Stomach (tissue), 9 donors: ENCODE results near the gene FLNC. TPM values are rescaled to one million over a fixed set of nuclear protein-coding genes. Genes with fewer than 3 reads are reported as not detected.
A peak's percentile ranks its signal among the peaks of the same experiment; 100 is the strongest.

ENCODE experiments used
- DNase-seq, 2 donors: peaks; one replicate each; pipeline versions ENCODE4 v3.0.0 to v3.0.0-alpha.2; 2013 to 2019
- H3K27ac ChIP-seq, 5 donors: fragments of 200-600 bp in 4 of 5; sonication (generic) in 4 of 5; one replicate each; pipeline ENCODE4 v1.5.1; 2013 to 2019; ENCODE audit warnings: mild to moderate bottlenecking in 1 of 5, moderate library complexity in 1 of 5
- H3K27me3 ChIP-seq, 3 donors: fragments of 200-600 bp; sonication (generic); one replicate each; pipeline ENCODE4 v1.5.1; 2017 to 2019; ENCODE audit warnings: mixed run types in 1 of 3
- H3K36me3 ChIP-seq, 4 donors: fragments of 200-600 bp; sonication (generic); 1 replicate in 3 of 4; 2 replicates in 1 of 4; pipeline ENCODE4 v1.5.1; 2016 to 2019
- H3K4me1 ChIP-seq, 4 donors: fragments of 200-600 bp; sonication (generic); one replicate each; pipeline ENCODE4 v1.5.1; 2016 to 2019
- H3K4me3 ChIP-seq, 4 donors: fragments of 200-600 bp; sonication (generic) in 3 of 4; one replicate each; pipeline ENCODE4 v1.5.1; 2016 to 2019; ENCODE audit warnings: mild to moderate bottlenecking in 1 of 4
- H3K9me3 ChIP-seq, 4 donors: fragments of 200-600 bp; sonication (generic); one replicate each; pipeline ENCODE4 v1.5.1; 2016 to 2019
- EP300 ChIP-seq: sonication (generic); formaldehyde crosslinking; IDR thresholded peaks from one replicate; pipeline ENCODE4 v1.6.1; 2017; ENCODE audit warnings: antibody characterized with exemption
- POLR2A ChIP-seq, 4 donors: fragments of 450-650 bp; IDR thresholded peaks; one replicate each; pipeline ENCODE4 v1.6.1; 2016; ENCODE audit warnings: antibody characterized with exemption in 4 of 4, control low read depth in 2 of 4, mild to moderate bottlenecking in 1 of 4, moderate library complexity in 1 of 4
- POLR2AphosphoS5 ChIP-seq, 3 donors: sonication (generic); formaldehyde crosslinking; IDR thresholded peaks; one replicate each; pipeline ENCODE4 v1.6.1; 2016; ENCODE audit warnings: antibody characterized with exemption in 3 of 3
- whole genome bisulfite sequencing, 5 donors: extraction: QIAGEN DNeasy Blood & Tissue Kit in 3 of 5; methylation state at CpG; one replicate each; pipeline versions ENCODE4 v1.1.5 to v1.1.7; 2013 to 2018; 5-methylcytosine and 5-hydroxymethylcytosine counted together
- intact Hi-C: fragments of 100-400 bp; cut with DNase I; formaldehyde crosslinking; loops from one replicate; pipeline ENCODE4 v1.15.1; 2023; ENCODE audit warnings: low total_unique reads
- polyA plus RNA-seq, 3 donors: library from polyadenylated mRNA; stranded (reverse); fragments of 200-250 nt; gene quantifications; one replicate each; pipeline ENCODE4 v1.2.3, GENCODE V29; 2013
- total RNA-seq, 5 donors: library from RNA; depleted of rRNA; stranded (reverse); fragments of >200 nt; gene quantifications; one replicate each; pipeline versions ENCODE4 v1.1.0 to v1.2.3, GENCODE V29; 2014 to 2016
- TF ChIP-seq, protein P1 (sequence below), 7 experiments: fragments of 450-650 bp in 4 of 7; fragments of 200-600 bp in 3 of 7; sonication (generic) in 3 of 7; IDR thresholded peaks; one replicate each; pipeline ENCODE4 v1.5.1; 2016 to 2019; ENCODE audit warnings: antibody characterized with exemption in 7 of 7, control low read depth in 2 of 7, mild to moderate bottlenecking in 1 of 7
- donor health status: healthy with polysubstance abuse.
- donor health status: Bipolar disorder and iron deficiency.
- donor health status: healthy.

FLNC gene
- total and polyA plus RNA-seq, 8 donors: 1.9 to 184 (median 46.6) TPM

DNA sequence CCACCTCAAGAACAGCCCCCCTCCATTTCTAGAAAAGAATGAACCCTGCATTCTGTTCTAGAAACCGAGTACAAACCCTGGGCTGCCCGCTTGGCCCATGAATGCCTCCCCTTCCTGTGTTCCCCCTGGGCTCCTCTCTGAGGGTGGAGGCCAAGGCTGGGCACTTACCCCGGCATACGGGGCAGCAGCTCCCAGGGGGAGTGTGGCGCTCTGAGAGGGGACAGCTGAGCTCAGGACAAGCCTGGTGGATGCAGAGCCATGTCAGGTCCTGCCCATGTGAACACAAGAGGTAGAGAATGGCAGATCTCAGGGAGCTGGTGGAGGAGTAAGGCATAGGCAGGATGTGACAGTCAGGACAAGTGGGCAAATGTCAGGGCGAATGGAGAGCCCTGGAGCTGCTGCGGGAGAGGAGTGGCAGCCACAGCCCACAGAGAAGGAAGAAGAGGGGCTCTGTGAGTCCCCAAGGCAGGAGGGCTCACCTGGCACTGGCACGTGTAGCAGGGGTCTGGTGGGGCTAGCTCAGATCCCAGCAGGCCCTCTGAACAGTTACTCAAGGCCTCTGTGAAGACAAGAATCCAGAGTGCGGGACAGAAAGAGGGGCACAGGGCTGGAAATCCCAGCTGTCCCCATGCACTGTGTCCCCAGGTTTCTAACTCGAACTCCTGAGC lies 51.4 kb downstream of the FLNC start:
- intact Hi-C loops: loop anchor here (10.0 kb wide), 1 partner anchor 277 kb away; no protein-coding TSS in a partner anchor
- H3K27ac ChIP-seq: no peak overlapping the region
- H3K27me3 ChIP-seq: peaks cover 0 to 18% (median 0%) of the 10 kb centered on the region in 3 donors
- no peaks in the 10 kb centered on the region for H3K36me3 ChIP-seq
- H3K4me3 ChIP-seq: no peak overlapping the region
- 74 to 90% (median 87%) methylated on average over 9 to 10 of the region's 10 CpGs for whole genome bisulfite sequencing, 5 donors
- no peak for TF ChIP-seq POLR2A (IDR thresholded peaks at IDR 0.05)
- TF ChIP-seq POLR2AphosphoS5 (IDR thresholded peaks at IDR 0.05): no peak
- no peak for TF ChIP-seq EP300
- TF ChIP-seq, protein P1, sequence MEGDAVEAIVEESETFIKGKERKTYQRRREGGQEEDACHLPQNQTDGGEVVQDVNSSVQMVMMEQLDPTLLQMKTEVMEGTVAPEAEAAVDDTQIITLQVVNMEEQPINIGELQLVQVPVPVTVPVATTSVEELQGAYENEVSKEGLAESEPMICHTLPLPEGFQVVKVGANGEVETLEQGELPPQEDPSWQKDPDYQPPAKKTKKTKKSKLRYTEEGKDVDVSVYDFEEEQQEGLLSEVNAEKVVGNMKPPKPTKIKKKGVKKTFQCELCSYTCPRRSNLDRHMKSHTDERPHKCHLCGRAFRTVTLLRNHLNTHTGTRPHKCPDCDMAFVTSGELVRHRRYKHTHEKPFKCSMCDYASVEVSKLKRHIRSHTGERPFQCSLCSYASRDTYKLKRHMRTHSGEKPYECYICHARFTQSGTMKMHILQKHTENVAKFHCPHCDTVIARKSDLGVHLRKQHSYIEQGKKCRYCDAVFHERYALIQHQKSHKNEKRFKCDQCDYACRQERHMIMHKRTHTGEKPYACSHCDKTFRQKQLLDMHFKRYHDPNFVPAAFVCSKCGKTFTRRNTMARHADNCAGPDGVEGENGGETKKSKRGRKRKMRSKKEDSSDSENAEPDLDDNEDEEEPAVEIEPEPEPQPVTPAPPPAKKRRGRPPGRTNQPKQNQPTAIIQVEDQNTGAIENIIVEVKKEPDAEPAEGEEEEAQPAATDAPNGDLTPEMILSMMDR (IDR thresholded peaks at IDR 0.05): no peak
- H3K9me3 ChIP-seq: no peaks in the 10 kb centered on the region
- peak in 1 of 2 donors; percentile 3 for DNase-seq
- peaks cover 0 to 5% (median 0%) of the 10 kb centered on the region in 4 donors for H3K4me1 ChIP-seq

DNA sequence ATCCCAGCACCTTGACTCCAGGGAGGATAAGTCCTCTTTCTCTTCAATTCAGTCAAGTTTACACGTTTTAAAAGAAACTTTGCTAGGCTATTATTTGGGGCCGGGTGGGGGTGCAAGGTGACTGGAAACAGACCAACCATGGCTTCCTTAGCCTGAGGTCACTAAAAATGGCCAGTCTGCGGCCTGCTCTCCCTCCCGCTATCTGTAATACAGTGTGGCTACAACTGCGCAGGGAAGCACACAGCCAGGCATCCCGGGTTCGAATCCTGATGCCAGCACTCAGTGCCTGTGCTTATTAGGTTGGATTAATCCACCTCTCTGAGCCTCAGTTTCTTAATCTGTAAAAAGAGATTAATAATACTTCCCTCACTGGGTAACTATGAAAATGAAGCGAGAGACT lies 51.9 kb downstream of the FLNC start:
- 84 to 91% (median 89%) methylated on average over 7 to 8 of the region's 8 CpGs for WGBS, 5 donors

DNA sequence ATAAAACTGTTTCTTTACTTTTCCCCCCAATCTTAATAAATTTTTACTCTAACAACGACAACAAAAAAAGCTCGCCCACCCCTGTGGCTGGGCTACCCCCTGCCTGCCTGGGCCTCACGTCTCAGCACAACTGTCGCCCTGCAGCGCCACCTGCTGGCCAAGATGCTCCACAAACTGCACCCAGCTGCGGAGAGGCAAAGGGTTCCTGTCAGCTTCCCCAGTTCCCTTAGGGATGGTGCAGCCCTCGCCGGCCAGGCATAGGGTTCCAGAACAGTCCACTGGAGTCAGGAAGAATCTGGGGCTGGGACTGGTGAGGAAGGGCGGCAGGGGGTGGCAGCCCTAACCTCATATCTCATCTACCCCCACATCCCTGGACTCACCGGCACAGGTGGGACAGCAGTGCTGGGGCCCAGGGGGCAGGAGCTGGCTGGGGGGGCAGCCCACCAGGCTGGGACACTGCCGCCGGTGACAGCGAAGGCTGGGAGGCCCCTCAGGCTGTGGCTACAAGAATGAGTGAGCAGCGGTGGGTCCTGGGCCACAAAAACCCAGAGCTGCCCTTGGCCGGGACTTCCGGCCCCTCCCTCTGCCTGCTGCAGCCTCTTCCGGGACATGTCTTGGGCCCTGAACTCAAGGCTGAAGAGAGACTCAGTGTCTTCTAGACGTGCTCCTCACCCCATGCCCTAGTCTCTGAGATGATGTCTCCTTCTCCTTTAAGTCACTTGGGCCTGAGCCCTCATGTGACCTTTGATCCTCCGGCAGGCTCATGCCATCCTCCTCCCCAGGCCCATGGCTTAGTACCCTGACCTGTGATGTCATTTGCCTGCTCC lies 53.6 kb downstream of the FLNC start:
- no peak overlapping the region for H3K27ac ChIP-seq
- 40 to 50% (median 44%) methylated on average over 15 to 19 of the region's 19 CpGs for WGBS, 5 donors
- H3K27me3 ChIP-seq: peaks cover 0 to 27% (median 0%) of the 10 kb centered on the region in 3 donors
- H3K4me1 ChIP-seq: peaks cover 0 to 5% (median 0%) of the 10 kb centered on the region in 4 donors
- TF ChIP-seq, protein P1 (IDR thresholded peaks at IDR 0.05): peak in 5 of 7 experiments; percentile 77 to 94 (median 85)
- no peak for TF ChIP-seq POLR2AphosphoS5 (IDR thresholded peaks at IDR 0.05)
- H3K36me3 ChIP-seq: no peaks in the 10 kb centered on the region
- peak; percentile 86 to 90 for DNase-seq
- no peaks in the 10 kb centered on the region for H3K9me3 ChIP-seq
- intact Hi-C loops: loop anchor here (10.0 kb wide), 1 partner anchor 279 kb away; no protein-coding TSS in a partner anchor
- H3K4me3 ChIP-seq: peak overlapping the region in 2 of 4 donors; percentile 17 to 32

More for the DNA sequence above, 51.9 kb downstream of the FLNC start:
- H3K27ac ChIP-seq: no peak overlapping the region
- intact Hi-C loops: loop anchor here (10.0 kb wide), 1 partner anchor 277 kb away; no protein-coding TSS in a partner anchor
- H3K9me3 ChIP-seq: no peaks in the 10 kb centered on the region
- H3K4me1 ChIP-seq: peaks cover 0 to 5% (median 0%) of the 10 kb centered on the region in 4 donors
- peak in 1 of 2 donors; percentile 2 for DNase-seq
- H3K27me3 ChIP-seq: peaks cover 0 to 22% (median 0%) of the 10 kb centered on the region in 3 donors
- TF ChIP-seq POLR2AphosphoS5 (IDR thresholded peaks at IDR 0.05) (no peak), POLR2A (IDR thresholded peaks at IDR 0.05) (no peak), EP300 (no peak)
- TF ChIP-seq, protein P1 (IDR thresholded peaks at IDR 0.05): no peak
- H3K4me3 ChIP-seq: no peak overlapping the region
- H3K36me3 ChIP-seq: no peaks in the 10 kb centered on the region

DNA sequence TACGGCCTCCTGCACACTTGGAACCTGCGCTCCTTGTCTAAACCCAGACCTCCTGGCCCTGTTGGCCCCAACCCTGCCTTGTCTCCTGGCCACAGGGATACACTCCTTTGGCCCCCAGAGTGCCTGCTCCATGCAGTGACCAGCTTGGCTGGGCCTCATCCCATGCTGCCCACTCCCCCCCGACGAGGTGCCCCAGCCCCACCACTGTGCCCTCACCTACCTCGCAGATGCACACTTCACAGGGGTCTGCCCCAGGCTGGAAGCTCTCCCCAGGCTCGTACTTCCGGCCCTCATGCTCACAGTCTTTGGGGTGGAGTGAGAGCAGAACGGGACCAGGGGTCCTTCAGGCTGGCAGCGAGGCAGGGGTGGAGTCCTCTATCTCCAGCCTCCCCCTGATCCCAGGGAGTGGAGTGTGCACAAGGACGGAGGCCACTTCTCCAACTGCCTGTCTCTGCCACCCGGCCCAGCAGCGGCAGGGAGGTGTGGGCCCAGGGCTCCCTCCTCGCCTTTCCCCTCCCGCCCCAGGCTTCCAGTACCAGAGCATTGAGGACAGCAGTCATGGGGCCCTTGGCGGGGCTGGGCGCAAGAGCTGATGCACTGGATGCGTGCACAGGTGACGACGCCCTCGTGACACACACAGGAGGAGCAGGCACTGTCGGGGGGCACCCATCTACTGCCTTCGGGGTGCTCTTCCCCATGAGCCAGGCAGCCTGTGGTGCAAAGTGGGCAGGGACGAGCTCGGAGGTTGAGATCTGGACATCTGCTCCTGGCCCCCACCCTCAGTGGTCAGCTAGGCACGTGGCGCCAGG lies 54.6 kb downstream of the FLNC start:
- H3K4me3 ChIP-seq: no peak overlapping the region
- peaks cover 0 to 33% (median 0%) of the 10 kb centered on the region in 3 donors for H3K27me3 ChIP-seq
- no peak for DNase-seq
- H3K9me3 ChIP-seq: no peaks in the 10 kb centered on the region
- intact Hi-C loops: loop anchor here (10.0 kb wide), 1 partner anchor 280 kb away; no protein-coding TSS in a partner anchor
- 82 to 91% (median 87%) methylated on average over 14 to 26 of the region's 26 CpGs for WGBS, 5 donors
- H3K27ac ChIP-seq: no peak overlapping the region
- H3K36me3 ChIP-seq: no peaks in the 10 kb centered on the region
- TF ChIP-seq POLR2AphosphoS5 (IDR thresholded peaks at IDR 0.05): no peak
- TF ChIP-seq, protein P1 (IDR thresholded peaks at IDR 0.05): no peak
- TF ChIP-seq POLR2A (IDR thresholded peaks at IDR 0.05): no peak
- no peak for TF ChIP-seq EP300
- H3K4me1 ChIP-seq: peaks cover 0 to 5% (median 0%) of the 10 kb centered on the region in 4 donors
